ENCODE data around the gene STRN3. TPM values are rescaled to one million over a fixed set of nuclear protein-coding genes. Genes with fewer than 3 reads are reported as not detected.
"Not testable (repeated sequence)": the region's sequence is repeated elsewhere in the genome, so short reads cannot be mapped to it uniquely, and the experiment has no call there.

The STRN3 gene
- total RNA-seq, 1 donor from 2014 or later: 30.5 TPM

DNA sequence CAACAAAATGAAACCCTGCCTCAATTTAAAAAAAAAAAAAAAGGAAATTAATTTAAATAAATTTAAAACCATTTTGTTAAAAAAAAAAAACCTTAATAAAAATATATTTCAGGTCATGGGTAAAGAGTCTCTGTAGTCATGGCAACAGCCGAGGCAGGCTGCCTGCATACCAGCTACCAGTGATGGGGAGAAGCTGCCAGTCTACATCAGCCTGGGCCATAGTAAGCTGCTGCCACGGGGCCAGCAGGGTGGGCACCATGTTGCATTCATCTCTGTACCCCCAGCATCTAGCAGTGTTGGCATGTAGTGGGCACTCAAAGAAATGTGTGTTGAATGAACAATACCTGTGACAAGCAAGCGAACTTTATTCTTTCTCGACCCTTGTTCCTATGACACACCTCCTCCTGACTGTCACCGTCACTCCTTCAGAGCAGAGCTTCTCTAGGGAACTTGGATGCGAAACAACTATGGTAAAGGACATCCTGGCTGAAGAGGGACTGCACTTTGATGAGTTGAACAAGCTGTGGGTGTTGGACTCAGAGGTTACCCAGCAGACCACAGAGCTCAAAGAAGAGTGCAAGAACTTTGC, 8.0 kb downstream of the STRN3 start:
- H3K4me3 ChIP-seq (ENCODE audit: low read depth, low read length): no peak overlapping the region
- no peaks in the 10 kb centered on the region for H3K36me3 ChIP-seq (ENCODE audit: control insufficient read depth, insufficient read depth, low read length)
- H3K27me3 ChIP-seq (ENCODE audit: control insufficient read depth, insufficient read depth, low read length): no peaks in the 10 kb centered on the region
- TF ChIP-seq, protein P1, sequence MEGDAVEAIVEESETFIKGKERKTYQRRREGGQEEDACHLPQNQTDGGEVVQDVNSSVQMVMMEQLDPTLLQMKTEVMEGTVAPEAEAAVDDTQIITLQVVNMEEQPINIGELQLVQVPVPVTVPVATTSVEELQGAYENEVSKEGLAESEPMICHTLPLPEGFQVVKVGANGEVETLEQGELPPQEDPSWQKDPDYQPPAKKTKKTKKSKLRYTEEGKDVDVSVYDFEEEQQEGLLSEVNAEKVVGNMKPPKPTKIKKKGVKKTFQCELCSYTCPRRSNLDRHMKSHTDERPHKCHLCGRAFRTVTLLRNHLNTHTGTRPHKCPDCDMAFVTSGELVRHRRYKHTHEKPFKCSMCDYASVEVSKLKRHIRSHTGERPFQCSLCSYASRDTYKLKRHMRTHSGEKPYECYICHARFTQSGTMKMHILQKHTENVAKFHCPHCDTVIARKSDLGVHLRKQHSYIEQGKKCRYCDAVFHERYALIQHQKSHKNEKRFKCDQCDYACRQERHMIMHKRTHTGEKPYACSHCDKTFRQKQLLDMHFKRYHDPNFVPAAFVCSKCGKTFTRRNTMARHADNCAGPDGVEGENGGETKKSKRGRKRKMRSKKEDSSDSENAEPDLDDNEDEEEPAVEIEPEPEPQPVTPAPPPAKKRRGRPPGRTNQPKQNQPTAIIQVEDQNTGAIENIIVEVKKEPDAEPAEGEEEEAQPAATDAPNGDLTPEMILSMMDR (IDR thresholded peaks at IDR 0.05; ENCODE audit: insufficient read depth, low read length, poor library complexity, severe bottlenecking): no peak
- no peak for DNase-seq (ENCODE audit: low read depth)

DNA sequence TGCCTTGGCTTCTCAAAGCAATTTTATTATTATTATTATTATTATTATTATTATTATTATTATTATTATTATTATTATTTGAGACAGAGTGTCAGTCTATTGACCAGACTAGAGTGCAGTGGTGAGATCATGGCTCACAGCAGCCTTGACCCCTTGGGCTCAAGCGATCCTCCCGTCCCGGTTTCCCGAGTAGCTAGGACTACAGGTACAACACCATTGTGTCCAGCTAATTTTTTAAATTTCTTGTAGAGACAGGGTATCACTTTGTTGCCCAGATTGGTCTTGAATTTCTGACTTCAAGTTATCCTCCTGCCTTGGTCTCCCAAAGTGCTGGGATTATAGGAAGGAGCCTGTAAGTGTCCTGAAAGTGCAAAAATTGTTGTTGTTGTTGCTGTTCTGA, 12.3 kb downstream of the STRN3 start:
- TF ChIP-seq, protein P1 (IDR thresholded peaks at IDR 0.05; ENCODE audit: insufficient read depth, low read length, poor library complexity, severe bottlenecking): no peak
- Histone ChIP-seq H3K27me3 (ENCODE audit: control insufficient read depth, insufficient read depth, low read length) (no peaks in the 10 kb centered on the region), H3K36me3 (ENCODE audit: control insufficient read depth, insufficient read depth, low read length) (no peaks in the 10 kb centered on the region), H3K4me3 (ENCODE audit: low read depth, low read length) (no peak overlapping the region)
- DNase-seq (ENCODE audit: low read depth): no peak

DNA sequence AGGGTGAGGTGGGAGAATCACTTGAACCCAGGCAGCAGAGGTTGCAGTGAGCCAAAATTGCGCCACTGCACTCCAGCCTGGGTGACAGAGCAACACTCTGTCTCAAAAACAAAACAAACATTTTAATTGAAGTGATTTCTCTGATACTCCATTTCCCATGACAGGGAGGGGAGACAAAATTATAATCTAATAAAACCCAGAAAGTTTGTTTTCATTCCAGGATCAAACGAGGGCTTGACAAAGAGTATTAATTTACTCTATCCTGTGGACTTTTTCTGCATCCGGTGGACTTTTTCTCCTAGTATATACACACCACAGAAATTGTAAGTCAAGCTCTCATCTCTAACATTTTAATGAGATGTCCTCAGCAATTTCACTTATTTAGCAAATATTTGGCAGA, 15.2 kb downstream of the STRN3 start:
- no peaks in the 10 kb centered on the region for H3K36me3 ChIP-seq (ENCODE audit: control insufficient read depth, insufficient read depth, low read length)
- no peak for DNase-seq (ENCODE audit: low read depth)
- H3K27me3 ChIP-seq (ENCODE audit: control insufficient read depth, insufficient read depth, low read length): no peaks in the 10 kb centered on the region
- no peak overlapping the region for H3K4me3 ChIP-seq (ENCODE audit: low read depth, low read length)
- TF ChIP-seq, protein P1 (IDR thresholded peaks at IDR 0.05; ENCODE audit: insufficient read depth, low read length, poor library complexity, severe bottlenecking): no peak

DNA sequence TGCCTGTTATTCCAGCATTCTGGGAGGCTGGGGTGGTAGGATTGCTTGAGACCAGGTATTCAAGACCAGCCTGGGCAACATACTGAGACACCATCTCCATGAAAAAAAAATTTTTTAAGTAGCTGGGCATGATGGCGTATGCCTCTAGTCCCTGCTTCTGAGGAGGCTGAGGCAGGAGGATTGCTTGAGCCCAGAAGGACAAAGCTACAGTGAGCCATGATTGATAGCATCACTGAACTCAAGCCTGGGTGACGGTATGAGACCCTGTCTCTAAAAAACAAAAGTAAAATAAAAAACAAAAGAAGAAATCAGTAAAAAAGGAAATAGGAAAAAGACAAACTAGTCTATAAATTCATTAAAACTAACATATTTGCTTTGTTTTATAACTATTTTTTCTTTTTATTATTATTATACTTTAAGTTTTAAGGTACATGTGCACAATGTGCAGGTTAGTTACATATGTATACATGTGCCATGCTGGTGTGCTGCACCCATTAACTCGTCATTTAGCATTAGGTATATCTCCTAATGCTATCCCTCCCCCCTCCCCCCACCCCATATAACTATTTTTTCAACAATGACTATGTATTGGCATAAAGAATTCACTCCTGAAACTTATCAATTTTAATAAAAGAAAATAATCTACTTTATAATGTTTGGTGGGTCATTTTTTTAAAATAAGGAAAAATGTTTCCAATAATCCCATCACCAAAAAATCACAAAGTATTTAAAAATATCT, 16.2 kb downstream of the STRN3 start:
- no peak for DNase-seq (ENCODE audit: low read depth)
- no peaks in the 10 kb centered on the region for H3K36me3 ChIP-seq (ENCODE audit: control insufficient read depth, insufficient read depth, low read length)
- no peak overlapping the region for H3K4me3 ChIP-seq (ENCODE audit: low read depth, low read length)
- no peaks in the 10 kb centered on the region for H3K27me3 ChIP-seq (ENCODE audit: control insufficient read depth, insufficient read depth, low read length)
- TF ChIP-seq, protein P1 (IDR thresholded peaks at IDR 0.05; ENCODE audit: insufficient read depth, low read length, poor library complexity, severe bottlenecking): no peak

DNA sequence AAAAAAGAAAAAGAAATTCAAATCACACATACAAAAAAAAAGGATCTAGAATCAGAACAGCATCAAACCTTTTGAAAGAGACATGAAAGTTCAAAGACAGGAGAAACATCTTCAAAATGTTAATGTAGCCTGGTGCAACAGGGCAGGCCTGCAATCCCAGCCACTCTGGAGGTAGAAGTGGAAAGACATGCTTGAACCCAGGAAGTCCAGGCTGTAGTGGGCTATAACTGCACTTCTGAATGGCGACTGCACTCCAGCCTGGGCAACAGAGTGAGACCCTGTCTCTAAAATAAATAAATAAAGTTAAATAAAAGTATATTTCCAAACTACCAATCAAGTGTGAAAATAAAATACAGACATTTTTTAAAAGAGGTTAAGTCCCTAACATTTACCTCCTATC, 19.5 kb downstream of the STRN3 start:
- Histone ChIP-seq H3K36me3 (ENCODE audit: control insufficient read depth, insufficient read depth, low read length) (no peaks in the 10 kb centered on the region), H3K4me3 (ENCODE audit: low read depth, low read length) (no peak overlapping the region), H3K27me3 (ENCODE audit: control insufficient read depth, insufficient read depth, low read length) (no peaks in the 10 kb centered on the region)
- TF ChIP-seq, protein P1 (IDR thresholded peaks at IDR 0.05; ENCODE audit: insufficient read depth, low read length, poor library complexity, severe bottlenecking): no peak
- DNase-seq (ENCODE audit: low read depth): no peak

DNA sequence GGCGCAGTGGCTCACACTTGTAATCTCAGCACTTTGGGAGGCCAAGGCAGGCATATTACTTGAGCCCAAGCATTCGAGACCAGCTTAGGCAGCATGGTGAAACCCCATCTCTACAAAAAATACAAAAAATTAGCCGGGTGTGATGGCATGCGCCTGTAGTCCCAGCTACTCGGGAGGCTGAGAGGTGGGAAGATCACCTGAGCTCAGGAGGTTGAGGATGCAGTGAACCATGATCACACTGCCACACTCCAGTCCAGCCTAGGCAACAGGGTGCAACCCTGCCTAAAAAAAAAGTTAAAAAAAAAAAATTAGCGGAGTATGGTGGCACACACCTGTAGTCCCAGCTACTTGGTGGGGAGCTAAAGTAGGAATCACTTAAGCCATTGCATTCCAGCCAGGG, 22.2 kb downstream of the STRN3 start:
- not testable (repeated sequence) for H3K36me3 ChIP-seq (ENCODE audit: control insufficient read depth, insufficient read depth, low read length); H3K4me3 ChIP-seq (ENCODE audit: low read depth, low read length); H3K27me3 ChIP-seq (ENCODE audit: control insufficient read depth, insufficient read depth, low read length); DNase-seq (ENCODE audit: low read depth)

Measured in kidney epithelial cell (primary cell).